GM19099 (cell line): ENCODE results near the gene PLSCR5.

ENCODE experiments used
- POLR2A ChIP-seq: IDR thresholded peaks from 3 replicates; pipeline ENCODE4 v1.6.1; 2011; ENCODE audit warnings: low read depth; ENCODE audit not compliant: insufficient read length; ENCODE audit errors: extremely low read depth

Gene PLSCR5

GRCh38 chr3:146594843-146595482 lies 10.2 kb downstream of the PLSCR5 start:
- no peak for TF ChIP-seq POLR2A

DNA sequence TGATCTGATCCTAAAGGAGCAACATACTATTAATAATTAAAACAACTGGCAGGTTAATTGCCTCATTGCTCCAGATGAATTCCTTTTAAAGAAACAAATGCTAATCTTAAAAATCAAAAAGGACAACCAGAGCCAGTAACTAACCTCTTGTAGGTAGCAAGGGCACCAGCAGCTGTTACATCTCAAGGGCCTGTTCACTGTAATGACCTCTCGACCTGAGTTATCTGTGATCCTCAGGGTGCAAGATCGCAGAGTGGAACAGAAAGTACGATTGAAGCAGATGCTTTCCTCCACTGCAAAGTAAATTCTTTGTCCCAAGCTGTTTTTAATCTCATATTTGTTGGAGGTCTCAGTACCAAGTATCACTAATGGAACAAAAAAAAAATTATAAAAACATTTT lies 11.4 kb downstream of the PLSCR5 start:
- TF ChIP-seq POLR2A: no peak

DNA sequence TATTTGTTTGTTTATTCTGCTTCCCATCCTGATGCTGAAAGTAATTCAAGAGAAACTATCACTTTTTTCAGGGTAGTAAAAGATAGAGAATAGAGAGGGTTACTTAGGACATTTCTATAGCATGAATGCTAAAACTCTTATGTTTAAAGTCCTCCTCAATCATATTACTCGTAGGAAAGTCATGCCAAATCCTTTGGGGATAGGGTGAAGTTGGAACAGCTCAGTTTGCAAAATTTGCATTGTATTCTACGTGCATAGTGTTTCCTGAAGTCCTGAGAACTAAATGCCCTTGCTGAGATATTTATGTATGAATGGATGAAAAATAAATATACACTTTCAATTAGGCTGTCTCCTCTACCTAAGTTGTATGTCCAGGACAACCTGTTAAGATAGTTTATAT lies 14.6 kb downstream of the PLSCR5 start:
- no peak for TF ChIP-seq POLR2A

GRCh38 chr3:146589899-146590508 lies 15.1 kb downstream of the PLSCR5 start:
- TF ChIP-seq POLR2A: no peak

- no peak for TF ChIP-seq POLR2A
Observed at GRCh38 chr3:146585156-146585555, 20.0 kb downstream of the PLSCR5 start.

DNA sequence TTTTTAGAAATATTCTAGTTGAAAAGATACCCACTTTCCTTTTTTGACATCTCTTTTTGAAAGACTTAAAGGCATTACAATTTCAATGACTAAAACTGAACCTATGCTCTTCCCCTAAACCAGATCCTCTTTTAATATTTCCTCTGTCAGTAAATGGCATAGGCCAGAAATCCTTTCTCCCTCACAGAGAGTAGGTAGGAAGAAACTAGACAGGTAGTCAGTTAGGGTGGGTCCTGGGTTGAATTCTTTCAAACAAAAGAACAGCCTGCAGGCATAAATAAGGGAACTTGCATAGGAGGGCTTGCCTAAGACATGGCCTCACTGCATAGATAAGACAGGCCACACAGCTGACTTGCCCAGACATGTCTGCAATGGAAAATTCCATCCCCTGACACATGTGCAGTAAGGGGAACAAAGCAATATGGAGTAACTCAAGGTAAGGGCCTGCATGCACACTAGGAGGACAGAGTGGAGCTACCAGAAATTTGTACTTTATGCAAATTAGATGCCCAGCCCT lies 23.1 kb downstream of the PLSCR5 start:
- TF ChIP-seq POLR2A: no peak

DNA sequence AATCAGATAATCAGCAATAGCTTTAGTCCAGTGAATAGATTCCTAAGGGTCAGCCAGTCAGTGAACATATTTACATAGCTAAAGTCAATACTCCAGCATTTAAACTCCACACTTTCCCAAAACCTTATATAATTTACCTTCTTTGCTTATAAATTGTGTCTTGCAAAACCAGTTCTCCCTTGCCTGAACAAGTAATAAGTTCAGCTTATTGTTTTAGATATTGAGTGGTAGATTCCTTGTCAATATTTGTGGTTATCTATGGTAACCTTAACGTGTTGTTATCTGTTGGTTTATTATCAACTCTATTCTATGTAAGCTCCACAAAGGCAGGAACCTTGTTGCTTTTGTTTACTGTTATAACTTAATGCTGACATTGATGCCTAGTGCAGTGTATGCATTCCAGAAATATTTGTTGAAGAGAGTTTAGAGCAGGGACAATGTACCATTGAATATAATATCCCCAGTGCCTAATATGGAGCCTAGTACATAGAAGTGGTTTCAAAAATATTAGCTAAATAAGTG lies 24.0 kb downstream of the PLSCR5 start:
- no peak for TF ChIP-seq POLR2A

DNA sequence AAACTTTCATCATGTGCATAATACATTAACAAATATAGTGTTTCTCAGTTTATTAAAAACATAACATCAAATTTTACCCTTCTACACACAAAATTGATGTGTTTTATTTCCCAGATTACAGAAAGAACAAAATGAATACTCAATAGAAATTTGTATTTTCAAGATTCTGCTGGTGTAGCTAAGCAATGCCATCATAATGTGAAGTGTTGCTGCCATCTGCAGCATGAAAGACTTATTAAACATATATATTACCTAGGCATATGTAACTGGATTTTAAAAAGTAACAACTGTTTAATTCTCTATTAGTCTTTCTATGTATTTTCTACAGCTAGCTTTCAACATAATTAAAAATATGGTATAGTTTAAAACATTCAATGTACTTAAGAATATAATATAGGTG lies 27.5 kb downstream of the PLSCR5 start:
- no peak for TF ChIP-seq POLR2A

DNA sequence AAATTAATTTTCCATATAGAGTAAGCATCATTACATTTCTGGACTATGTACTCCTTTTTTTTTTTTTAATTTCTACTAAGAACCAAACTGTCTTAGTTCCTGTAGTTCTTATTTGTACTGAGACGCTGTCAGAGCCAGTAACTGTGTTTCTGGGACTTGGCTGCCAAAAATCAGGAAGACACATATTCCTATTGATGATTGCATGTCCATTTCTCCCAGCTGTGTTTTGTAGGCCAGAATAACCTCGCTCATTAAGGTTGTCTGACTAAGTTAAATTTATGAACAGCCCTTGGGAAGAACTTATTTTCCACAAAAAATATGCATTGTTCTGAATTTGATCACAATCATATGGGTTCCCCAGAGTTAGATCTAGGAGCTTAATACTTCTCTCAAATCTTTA lies 29.5 kb downstream of the PLSCR5 start:
- TF ChIP-seq POLR2A: no peak

DNA sequence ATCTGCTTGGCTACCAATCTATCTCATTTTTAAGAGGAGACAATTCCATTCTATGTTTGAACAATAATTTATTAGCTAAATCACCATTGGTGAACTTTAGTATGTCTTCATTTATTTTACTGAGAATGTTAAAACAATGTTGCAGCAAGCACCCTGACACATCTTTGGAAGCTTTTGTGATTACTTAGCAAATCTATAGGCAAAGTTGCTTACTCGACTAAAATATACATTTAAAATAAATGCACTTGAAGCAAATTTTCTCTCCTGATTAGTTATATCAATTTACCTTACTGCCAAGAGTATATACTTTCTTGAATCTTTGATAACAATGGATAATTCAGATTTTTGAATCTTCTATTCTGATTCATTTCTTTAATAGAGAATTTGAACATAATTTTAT lies 31.0 kb downstream of the PLSCR5 start:
- TF ChIP-seq POLR2A: no peak

DNA sequence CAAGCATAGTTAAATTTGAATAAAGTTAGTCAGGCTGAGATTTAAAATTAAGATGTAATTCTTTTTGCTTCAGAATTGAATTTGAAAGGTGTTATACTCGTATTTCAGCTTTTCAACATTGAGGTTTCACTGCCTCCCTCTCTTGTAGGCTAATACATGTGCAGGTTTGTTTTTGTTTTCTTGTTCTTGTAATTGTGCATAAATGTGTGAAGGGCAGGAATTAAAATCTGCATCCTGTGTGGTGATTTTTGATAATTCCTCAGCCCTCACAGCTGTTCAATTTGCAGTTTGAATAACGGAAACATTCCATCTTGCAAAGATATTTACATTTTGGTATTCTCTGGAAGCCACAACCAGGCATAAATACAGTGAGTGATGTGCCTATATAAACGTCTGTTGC lies 35.8 kb downstream of the PLSCR5 start:
- no peak for TF ChIP-seq POLR2A

- no peak for TF ChIP-seq POLR2A
Observed at GRCh38 chr3:146566138-146566537, 39.0 kb downstream of the PLSCR5 start.

- TF ChIP-seq POLR2A: no peak
Observed at GRCh38 chr3:146561879-146562278, 43.3 kb downstream of the PLSCR5 start.

- no peak for TF ChIP-seq POLR2A
Observed at GRCh38 chr3:146561463-146561862, 43.7 kb downstream of the PLSCR5 start.

GRCh38 chr3:146560678-146561077 lies 44.5 kb downstream of the PLSCR5 start:
- TF ChIP-seq POLR2A: no peak

GRCh38 chr3:146559388-146559787 lies 45.8 kb downstream of the PLSCR5 start:
- no peak for TF ChIP-seq POLR2A
